GM18858 (cell line): Measurements from ENCODE around the gene TAT.

Experiments
- ATAC-seq: cut with Tn5 transposase; IDR thresholded peaks from one replicate; pipeline ENCODE4 v1.9.1; 2021; ENCODE audit not compliant: unreplicated experiment

Gene TAT

DNA sequence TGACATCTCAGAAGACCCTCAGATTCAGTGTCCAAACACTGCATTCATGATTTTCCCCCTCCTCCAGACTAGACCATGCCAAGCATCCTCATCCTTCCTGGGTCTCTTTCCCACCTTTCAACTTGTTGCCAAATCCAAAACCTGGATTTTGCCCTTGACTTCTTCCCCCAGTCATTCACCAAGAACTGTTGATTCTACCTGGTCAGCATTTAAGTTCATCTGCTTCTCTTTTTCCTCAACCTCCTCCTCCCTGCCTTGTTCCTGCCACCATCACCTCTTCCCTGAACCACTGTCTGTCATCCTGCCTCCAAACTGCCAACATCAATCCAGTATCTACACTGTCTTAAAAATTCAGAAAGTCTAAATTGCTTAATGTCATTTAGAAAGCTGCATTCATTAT, 29.7 kb downstream of the TAT start:
- no peak for ATAC-seq

DNA sequence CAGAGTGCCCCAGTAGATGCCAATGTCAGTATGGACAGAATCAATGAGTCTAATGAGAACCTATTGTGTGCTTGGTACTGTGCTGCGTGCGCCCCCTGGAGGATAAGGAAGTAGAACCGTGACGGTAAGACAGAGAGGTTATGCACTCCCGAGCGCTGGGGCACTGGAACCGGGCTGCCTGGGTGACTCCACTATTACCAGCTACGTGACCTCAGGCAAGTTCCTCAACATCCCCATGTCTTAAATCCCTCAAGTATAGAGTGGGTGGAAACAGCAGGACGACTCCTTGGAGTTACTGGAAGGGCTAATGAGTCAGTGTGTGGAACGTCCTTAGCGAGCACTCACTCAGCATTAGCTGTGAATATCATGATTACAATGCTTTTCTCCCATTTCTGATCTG, 34.5 kb downstream of the TAT start:
- no peak for ATAC-seq

DNA sequence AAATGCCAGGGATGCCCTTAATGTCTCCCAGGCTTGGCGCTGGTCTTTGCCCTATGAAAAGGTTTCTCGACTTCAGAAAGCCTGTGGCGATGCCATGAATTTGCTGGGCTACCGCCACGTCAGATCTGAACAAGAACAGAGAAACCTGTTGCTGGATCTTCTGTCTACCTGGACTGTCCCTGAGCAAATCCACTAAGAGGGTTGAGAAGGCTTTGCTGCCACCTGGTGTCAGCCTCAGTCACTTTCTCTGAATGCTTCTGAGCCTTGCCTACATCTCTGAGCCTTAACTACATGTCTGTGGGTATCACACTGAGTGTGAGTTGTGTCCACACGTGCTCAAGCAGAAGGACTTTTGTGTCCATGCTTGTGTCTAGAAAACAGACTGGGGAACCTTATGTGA, 39.2 kb downstream of the TAT start:
- ATAC-seq: no peak

DNA sequence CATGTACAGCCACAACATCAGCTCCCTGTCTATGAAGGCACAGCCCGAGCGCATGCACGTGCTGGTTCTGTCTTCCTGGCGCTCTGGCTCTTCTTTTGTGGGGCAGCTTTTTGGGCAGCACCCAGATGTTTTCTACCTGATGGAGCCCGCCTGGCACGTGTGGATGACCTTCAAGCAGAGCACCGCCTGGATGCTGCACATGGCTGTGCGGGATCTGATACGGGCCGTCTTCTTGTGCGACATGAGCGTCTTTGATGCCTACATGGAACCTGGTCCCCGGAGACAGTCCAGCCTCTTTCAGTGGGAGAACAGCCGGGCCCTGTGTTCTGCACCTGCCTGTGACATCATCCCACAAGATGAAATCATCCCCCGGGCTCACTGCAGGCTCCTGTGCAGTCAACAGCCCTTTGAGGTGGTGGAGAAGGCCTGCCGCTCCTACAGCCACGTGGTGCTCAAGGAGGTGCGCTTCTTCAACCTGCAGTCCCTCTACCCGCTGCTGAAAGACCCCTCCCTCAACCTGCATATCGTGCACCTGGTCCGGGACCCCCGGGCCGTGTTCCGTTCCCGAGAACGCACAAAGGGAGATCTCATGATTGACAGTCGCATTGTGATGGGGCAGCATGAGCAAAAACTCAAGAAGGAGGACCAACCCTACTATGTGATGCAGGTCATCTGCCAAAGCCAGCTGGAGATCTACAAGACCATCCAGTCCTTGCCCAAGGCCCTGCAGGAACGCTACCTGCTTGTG, 40.0 kb downstream of the TAT start:
- ATAC-seq: no peak

DNA sequence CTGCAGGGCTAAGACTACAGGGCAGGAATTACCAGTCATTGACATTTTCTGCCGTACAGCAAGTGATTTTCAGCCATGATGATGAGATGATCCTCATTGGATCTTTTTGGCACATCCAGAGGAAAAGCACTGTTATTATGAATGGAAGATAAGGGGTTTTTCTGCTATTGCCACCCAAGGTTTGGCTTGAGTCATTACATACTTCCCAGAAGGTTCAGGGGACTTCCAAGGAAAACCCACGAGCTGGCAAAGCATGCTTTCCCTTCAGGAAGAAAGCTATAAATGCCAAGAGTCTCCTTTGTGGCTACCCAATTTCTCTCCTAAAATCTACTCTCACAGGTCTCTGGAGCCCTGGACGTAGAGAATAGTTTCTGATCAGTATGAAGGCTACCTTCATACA, 44.5 kb downstream of the TAT start:
- no peak for ATAC-seq

DNA sequence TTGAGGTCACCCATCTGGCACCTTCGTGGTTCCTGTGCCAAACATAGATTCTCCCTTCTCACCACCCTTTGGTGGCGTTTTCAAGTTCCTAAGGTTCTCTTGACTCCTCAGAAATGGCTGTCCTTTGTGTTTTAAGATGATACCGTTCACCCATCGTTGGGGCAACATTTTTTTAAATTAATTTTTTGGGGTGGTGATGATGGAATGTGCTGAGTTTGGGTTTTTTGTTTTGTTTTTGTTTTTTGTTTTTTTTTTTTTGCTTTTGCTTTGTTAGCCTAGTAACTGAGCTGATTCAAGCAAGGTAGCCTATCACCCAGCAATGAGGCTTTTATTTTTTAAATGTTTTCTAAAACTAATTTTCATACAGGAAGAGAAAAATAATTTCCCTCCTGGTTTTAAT, 48.0 kb downstream of the TAT start:
- ATAC-seq: no peak

DNA sequence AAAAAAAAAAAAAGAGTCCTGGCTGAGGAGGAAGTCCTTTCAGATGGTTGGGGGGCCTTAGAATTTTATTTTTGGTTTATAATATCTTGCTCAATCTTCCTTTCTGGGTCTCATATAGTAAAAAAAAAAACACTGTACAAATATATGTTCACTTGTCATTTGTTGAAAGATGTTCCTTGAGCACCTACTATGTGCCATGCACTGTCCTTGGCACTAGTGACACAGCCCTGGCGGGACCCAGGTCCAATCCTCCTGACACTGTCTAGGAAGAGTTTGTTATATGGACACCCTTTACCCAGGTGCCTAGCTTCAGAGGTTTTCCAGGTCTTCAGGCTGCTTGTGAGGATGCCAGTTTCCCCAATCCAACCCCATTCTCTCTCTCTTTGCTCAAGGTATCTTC, 48.6 kb downstream of the TAT start:
- no peak for ATAC-seq

DNA sequence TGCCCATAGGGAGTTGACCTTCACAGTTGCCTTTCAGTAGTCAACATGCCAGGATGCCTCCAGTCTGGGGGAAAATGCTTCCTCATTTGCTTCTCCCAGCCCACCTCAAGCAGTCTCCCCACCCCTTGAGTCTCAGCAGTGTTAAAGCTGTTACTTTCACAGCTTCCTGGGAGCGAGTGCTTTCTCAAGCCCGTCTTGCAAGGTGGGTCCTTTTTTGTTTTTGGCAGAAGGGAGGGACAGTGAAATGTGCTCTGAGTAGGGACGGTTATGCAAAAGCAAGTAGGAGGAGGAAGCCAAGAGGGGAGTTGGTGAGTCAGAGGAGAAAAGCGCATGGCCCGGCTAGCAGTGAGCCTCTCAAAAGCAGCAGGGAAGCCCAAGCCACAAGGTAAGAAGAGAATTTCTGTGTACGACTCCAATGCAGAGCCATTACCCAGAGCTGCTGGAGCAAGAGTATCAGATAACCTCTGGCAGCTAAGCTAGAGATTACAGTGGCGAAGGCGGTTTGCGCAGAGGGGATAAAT, 50.7 kb downstream of the TAT start, which contains the start of gene CHST4:
CHST4 (plus strand) TSS at position 316 of the 521 bp plus-strand sequence. CDS start 10,252 bp downstream, outside the sequence.
- no peak for ATAC-seq

DNA sequence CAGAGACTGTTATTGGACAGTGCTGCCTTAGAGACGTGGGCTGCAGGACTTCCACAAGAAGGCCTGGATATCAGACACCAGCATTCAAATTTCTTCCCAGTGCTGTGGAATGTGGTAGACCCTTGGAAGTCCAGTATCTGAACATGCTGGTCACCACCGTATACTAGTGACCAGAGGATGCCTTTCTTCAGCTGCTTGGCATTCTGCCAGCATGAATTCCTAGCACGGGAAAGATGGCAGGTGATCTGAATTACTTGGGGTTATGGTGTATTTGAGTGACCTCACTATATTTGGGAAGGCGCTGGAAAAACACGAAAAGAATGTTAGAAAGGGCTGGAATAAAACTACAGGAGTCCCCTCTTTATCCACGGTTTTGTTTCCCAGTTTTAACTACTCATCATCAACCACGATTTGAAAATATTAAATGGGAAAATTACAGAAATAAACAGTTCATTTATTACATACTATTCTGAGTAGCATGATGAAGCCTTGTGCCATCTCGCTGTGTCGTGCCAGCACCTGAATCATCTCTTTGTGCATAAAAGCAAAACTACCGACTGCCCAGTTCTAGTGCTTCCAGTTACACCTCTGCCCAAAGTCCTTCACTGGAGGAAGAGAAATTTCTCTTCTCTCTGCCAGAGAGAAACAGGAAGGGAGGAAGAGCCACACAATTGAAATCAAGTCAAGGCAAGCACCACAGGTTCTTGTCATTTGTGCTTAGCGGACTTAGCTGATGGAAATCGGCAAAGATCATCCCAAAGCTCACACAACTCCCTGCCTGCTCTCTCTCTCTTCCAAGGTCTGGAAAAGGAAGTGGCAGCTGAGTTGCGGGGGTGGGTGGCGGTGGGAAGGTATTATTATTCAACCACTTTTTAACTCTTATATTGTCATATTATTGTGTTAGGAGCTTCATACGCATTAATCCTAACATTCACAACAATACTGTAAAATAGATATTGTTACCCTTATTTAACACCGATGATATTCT, 52.0 kb downstream of the TAT start:
- ATAC-seq: no peak

DNA sequence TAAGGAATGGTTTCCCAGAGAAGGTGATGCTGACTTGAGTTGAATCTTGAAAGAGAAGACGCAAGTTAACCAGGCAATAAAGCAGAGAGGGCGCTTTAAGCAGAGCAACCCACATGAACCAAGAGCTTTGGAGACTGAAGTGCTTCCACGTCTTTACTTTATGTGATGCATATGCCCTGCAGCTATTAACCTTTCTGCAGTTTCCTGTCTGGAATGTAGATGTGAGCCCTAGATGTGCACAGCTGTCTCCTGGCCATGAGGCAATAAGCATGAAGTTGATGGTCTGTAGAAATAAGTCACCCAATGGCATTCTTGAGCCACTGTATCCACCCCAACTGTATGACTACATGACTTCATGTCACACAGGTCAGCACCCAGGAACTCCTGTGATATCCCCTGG, 56.3 kb downstream of the TAT start:
- no peak for ATAC-seq
